Parathyroid adenoma (tissue), 2 donors: Measurements from ENCODE around the gene ZC3HAV1.

Experiments used
- H2AFZ ChIP-seq: fragments of 300-600 bp; sonication (generic); one replicate; pipeline ENCODE4 v1.7.0; 2017; ENCODE audit warnings: antibody characterized with exemption, mild to moderate bottlenecking
- H3K27ac ChIP-seq: fragments of 300-600 bp; sonication (generic); one replicate; pipeline ENCODE4 v1.7.0; 2017
- H3K27me3 ChIP-seq: fragments of 300-600 bp; sonication (generic); one replicate; pipeline ENCODE4 v1.7.0; 2017; ENCODE audit warnings: low read length; ENCODE audit not compliant: control insufficient read depth, insufficient read depth
- H3K36me3 ChIP-seq: fragments of 300-600 bp; sonication (generic); one replicate; pipeline ENCODE4 v1.7.0; 2017; ENCODE audit warnings: low read length; ENCODE audit not compliant: control insufficient read depth, insufficient read depth
- H3K4me1 ChIP-seq: fragments of 300-600 bp; sonication (generic); one replicate; pipeline ENCODE4 v1.7.0; 2017; ENCODE audit warnings: control low read depth
- H3K4me2 ChIP-seq: fragments of 300-600 bp; sonication (generic); one replicate; pipeline ENCODE4 v1.7.0; 2017; ENCODE audit warnings: low read length
- H3K4me3 ChIP-seq: fragments of 300-600 bp; sonication (generic); one replicate; pipeline ENCODE4 v1.7.0; 2017; ENCODE audit warnings: low read depth, low read length
- H3K79me2 ChIP-seq: fragments of 300-600 bp; sonication (generic); one replicate; pipeline ENCODE4 v1.7.0; 2017; ENCODE audit warnings: control low read depth
- H3K9ac ChIP-seq: fragments of 300-600 bp; sonication (generic); one replicate; pipeline ENCODE4 v1.7.0; 2017; ENCODE audit warnings: mild to moderate bottlenecking
- H3K9me3 ChIP-seq: fragments of 300-600 bp; sonication (generic); one replicate; pipeline ENCODE4 v1.7.0; 2017; ENCODE audit warnings: low read length; ENCODE audit not compliant: control insufficient read depth
- TF ChIP-seq, protein P1 (sequence below): fragments of 300-600 bp; sonication (generic); IDR thresholded peaks from one replicate; pipeline ENCODE4 v1.7.0; 2017; ENCODE audit warnings: antibody characterized with exemption, mild to moderate bottlenecking
- donor health status: primary hyperparathyroidism.

The ZC3HAV1 gene

GRCh38 chr7:139075871-139076686 lies 33.4 kb downstream of the ZC3HAV1 start:
- TF ChIP-seq, protein P1, sequence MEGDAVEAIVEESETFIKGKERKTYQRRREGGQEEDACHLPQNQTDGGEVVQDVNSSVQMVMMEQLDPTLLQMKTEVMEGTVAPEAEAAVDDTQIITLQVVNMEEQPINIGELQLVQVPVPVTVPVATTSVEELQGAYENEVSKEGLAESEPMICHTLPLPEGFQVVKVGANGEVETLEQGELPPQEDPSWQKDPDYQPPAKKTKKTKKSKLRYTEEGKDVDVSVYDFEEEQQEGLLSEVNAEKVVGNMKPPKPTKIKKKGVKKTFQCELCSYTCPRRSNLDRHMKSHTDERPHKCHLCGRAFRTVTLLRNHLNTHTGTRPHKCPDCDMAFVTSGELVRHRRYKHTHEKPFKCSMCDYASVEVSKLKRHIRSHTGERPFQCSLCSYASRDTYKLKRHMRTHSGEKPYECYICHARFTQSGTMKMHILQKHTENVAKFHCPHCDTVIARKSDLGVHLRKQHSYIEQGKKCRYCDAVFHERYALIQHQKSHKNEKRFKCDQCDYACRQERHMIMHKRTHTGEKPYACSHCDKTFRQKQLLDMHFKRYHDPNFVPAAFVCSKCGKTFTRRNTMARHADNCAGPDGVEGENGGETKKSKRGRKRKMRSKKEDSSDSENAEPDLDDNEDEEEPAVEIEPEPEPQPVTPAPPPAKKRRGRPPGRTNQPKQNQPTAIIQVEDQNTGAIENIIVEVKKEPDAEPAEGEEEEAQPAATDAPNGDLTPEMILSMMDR: no peak
- Histone ChIP-seq H3K27me3 (no peaks in the 10 kb centered on the region), H3K9ac (no peak overlapping the region), H3K27ac (no peak overlapping the region), H3K36me3 (no peaks in the 10 kb centered on the region), H3K4me3 (no peak overlapping the region), H2AFZ (no peak overlapping the region), H3K79me2 (peaks cover 8% of the 10 kb centered on the region), H3K9me3 (no peaks in the 10 kb centered on the region), H3K4me1 (no peaks in the 10 kb centered on the region), H3K4me2 (no peak overlapping the region)

DNA sequence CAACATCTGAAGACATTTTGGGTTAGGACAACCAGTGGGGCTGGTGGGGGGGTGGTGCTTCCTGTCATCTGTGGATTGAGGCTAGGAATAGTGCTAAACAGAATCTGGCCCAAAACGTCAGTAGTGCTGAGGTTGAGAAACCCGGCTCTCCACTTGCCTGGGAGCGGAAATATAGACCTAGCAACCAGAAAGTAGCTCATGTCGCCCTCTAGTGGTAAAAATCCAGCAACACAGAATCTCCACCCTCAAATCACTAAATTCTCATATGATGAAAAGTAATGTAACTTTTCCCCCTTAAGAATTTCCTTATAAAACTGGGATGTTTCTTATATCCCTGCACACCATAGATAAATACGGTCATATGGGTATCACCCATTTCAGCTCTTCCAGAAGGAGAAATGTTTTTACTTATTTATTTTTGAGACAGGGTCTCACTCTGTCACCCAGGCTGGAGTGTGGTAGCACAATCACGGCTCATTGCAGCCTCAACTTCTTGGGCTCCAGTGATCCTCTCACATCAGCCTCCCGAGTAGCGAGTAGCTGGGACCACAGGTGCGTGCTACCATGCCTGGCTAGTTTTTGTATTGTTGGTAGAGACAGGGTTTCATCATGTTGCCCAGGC lies 34.4 kb downstream of the ZC3HAV1 start:
- Histone ChIP-seq H2AFZ (peak overlapping the region; percentile 50), H3K27me3 (no peaks in the 10 kb centered on the region), H3K79me2 (peaks cover 8% of the 10 kb centered on the region), H3K9ac (no peak overlapping the region), H3K36me3 (no peaks in the 10 kb centered on the region), H3K4me2 (no peak overlapping the region), H3K4me1 (no peaks in the 10 kb centered on the region), H3K27ac (no peak overlapping the region), H3K4me3 (no peak overlapping the region), H3K9me3 (no peaks in the 10 kb centered on the region)
- TF ChIP-seq, protein P1: peak; percentile 89

DNA sequence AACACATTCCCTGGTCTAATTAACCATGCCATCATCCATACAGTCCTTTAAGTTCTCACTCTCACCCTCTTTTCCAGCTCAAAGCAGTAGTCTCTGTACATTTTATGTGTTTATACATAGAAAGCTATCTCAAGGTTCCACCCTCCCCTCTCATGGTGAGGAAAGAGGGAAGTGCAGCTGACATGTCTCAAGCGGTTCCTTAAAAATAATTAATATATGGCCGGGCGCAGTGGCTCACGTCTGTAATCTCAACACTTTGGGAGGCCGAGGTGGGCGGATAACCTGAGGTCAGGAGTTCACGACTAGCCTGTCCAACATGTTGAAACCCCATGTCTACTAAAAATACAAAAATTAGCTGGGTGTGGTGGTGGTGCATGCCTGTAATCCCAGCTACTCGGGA lies 36.7 kb downstream of the ZC3HAV1 start:
- no peak overlapping the region for H3K4me2 ChIP-seq
- H3K9ac ChIP-seq: no peak overlapping the region
- H3K4me3 ChIP-seq: no peak overlapping the region
- peaks cover 8% of the 10 kb centered on the region for H3K79me2 ChIP-seq
- H3K27me3 ChIP-seq: no peaks in the 10 kb centered on the region
- no peaks in the 10 kb centered on the region for H3K4me1 ChIP-seq
- H3K36me3 ChIP-seq: no peaks in the 10 kb centered on the region
- TF ChIP-seq, protein P1: no peak
- no peaks in the 10 kb centered on the region for H3K9me3 ChIP-seq
- no peak overlapping the region for H2AFZ ChIP-seq
- H3K27ac ChIP-seq: no peak overlapping the region

DNA sequence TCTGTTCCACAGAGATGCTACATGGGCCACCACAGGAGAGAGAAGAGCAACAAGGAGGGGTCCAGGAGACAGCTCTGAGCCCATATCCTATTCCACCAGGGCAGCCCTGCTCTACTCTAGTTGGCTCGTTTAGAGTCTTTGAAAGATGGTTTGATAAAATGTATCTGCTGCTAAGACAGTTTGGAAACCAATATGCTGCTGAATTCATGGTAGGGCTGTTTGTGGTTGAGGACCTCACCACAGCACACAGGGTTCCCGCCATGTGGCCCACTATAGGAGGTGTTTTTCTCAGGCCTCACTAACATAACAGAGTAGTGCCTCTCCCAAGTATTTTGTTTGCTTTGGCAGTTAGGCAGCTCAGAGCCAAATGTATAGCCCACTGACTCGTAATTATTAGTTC lies 37.8 kb downstream of the ZC3HAV1 start:
- no peaks in the 10 kb centered on the region for H3K27me3 ChIP-seq
- no peak overlapping the region for H3K9ac ChIP-seq
- no peaks in the 10 kb centered on the region for H3K4me1 ChIP-seq
- no peak overlapping the region for H3K4me2 ChIP-seq
- H2AFZ ChIP-seq: no peak overlapping the region
- H3K9me3 ChIP-seq: no peaks in the 10 kb centered on the region
- H3K36me3 ChIP-seq: no peaks in the 10 kb centered on the region
- no peak overlapping the region for H3K27ac ChIP-seq
- TF ChIP-seq, protein P1: no peak
- no peak overlapping the region for H3K4me3 ChIP-seq
- peaks cover 8% of the 10 kb centered on the region for H3K79me2 ChIP-seq
